ENCODE results near the gene SLAMF8. TPM values are rescaled to one million over a fixed set of nuclear protein-coding genes. Genes with fewer than 3 reads are reported as not detected.

Gene SLAMF8
- total RNA-seq, 1 experiment from 2014 or later, result not detected

GRCh38 chr1:159860456-159860855 is 33.8 kb downstream of the SLAMF8 start:
- H3K9me3 Mint-ChIP-seq, result no peaks in the 10 kb centered on the region
- no peak overlapping the region for H3K4me3 Mint-ChIP-seq
- TF ChIP-seq TEAD1 (CRISPR knock-in tag; IDR thresholded peaks at IDR 0.05) (no peak), FOXK1 (CRISPR knock-in tag; IDR thresholded peaks at IDR 0.05) (no peak), STAT6 (CRISPR knock-in tag; conservative IDR thresholded peaks at IDR 0.05; ENCODE audit: low read depth) (no peak), CDX4 (CRISPR knock-in tag; IDR thresholded peaks at IDR 0.05; ENCODE audit: borderline replicate concordance) (no peak), TP53 (CRISPR knock-in tag; IDR thresholded peaks at IDR 0.05) (no peak), HMGXB4 (CRISPR knock-in tag; IDR thresholded peaks at IDR 0.05) (no peak), ZNF317 (CRISPR knock-in tag; IDR thresholded peaks at IDR 0.05; ENCODE audit: borderline replicate concordance, low read depth) (no peak), NR2C2 (CRISPR knock-in tag; IDR thresholded peaks at IDR 0.05) (no peak), NR3C1 (CRISPR knock-in tag; conservative IDR thresholded peaks at IDR 0.05; ENCODE audit: low read depth) (no peak), FOXP4 (CRISPR knock-in tag; IDR thresholded peaks at IDR 0.05) (no peak), NFE2L1 (CRISPR knock-in tag; IDR thresholded peaks at IDR 0.05) (no peak), KAT7 (CRISPR knock-in tag; IDR thresholded peaks at IDR 0.05; ENCODE audit: borderline replicate concordance) (no peak), ZNF263 (CRISPR knock-in tag; IDR thresholded peaks at IDR 0.05; ENCODE audit: low read depth) (no peak), MXD4 (CRISPR knock-in tag; IDR thresholded peaks at IDR 0.05; ENCODE audit: borderline replicate concordance) (no peak), MLX (CRISPR knock-in tag; IDR thresholded peaks at IDR 0.05) (no peak), USF2 (CRISPR knock-in tag; IDR thresholded peaks at IDR 0.05) (no peak)
- ATAC-seq, result no peak
- CTCF ChIA-PET, result interaction anchor here (0.8 to 2.0 kb wide), 2 partner anchors 9 to 62 kb away, joined by 3 to 8 read pairs; no protein-coding TSS in a partner anchor
- peaks cover 2% of the 10 kb centered on the region; the same call in 1 of the 2 replicates for H3K4me1 Mint-ChIP-seq
- no peak for DNase-seq (ENCODE audit: low spot score)
- H3K36me3 Mint-ChIP-seq, result no peaks in the 10 kb centered on the region
- peaks cover 22% of the 10 kb centered on the region for H3K27me3 Mint-ChIP-seq (ENCODE audit: low read depth)
- no peak overlapping the region for H3K27ac Mint-ChIP-seq
- POLR2A ChIA-PET, result no interaction called here

- POLR2A ChIA-PET, result no interaction called here
- CTCF ChIA-PET, result interaction anchor here (0.8 to 2.5 kb wide), 5 partner anchors 10 to 71 kb away, joined by 3 to 8 read pairs (median 4); no protein-coding TSS in a partner anchor
- TF ChIP-seq MLX (CRISPR knock-in tag; IDR thresholded peaks at IDR 0.05), result no peak
- TF ChIP-seq ZBTB43 (CRISPR knock-in tag; IDR thresholded peaks at IDR 0.05), result no peak
- no peak for TF ChIP-seq ZNF671 (CRISPR knock-in tag; IDR thresholded peaks at IDR 0.05)
- TF ChIP-seq CREM (CRISPR knock-in tag; IDR thresholded peaks at IDR 0.05), result no peak
- TF ChIP-seq OVOL2 (CRISPR knock-in tag; IDR thresholded peaks at IDR 0.05; ENCODE audit: borderline replicate concordance), result no peak
- TF ChIP-seq ERG (CRISPR knock-in tag; IDR thresholded peaks at IDR 0.05), result no peak
- TF ChIP-seq EMX1 (CRISPR knock-in tag; IDR thresholded peaks at IDR 0.05), result no peak
- TF ChIP-seq FOXP1 (CRISPR knock-in tag; IDR thresholded peaks at IDR 0.05; ENCODE audit: borderline replicate concordance), result no peak
- no peak for TF ChIP-seq TCF7 (CRISPR knock-in tag; IDR thresholded peaks at IDR 0.05; ENCODE audit: low read depth)
Observed at GRCh38 chr1:159861218-159861617, 34.5 kb downstream of the SLAMF8 start.

More at GRCh38 chr1:159861218-159861617, 34.5 kb downstream of the SLAMF8 start:
- Mint-ChIP-seq H3K27me3 (ENCODE audit: low read depth) (peaks cover 15% of the 10 kb centered on the region), H3K4me3 (no peak overlapping the region), H3K4me1 (peaks cover 2% of the 10 kb centered on the region; the same call in 1 of the 2 replicates), H3K36me3 (no peaks in the 10 kb centered on the region), H3K27ac (no peak overlapping the region), H3K9me3 (no peaks in the 10 kb centered on the region)
- DNase-seq (ENCODE audit: low spot score) (no peak), ATAC-seq (no peak)
